Islet of Langerhans (tissue), 1 donor: ENCODE measurements around the gene SDCBP2.

Source experiments
- FAIRE-seq: peaks from one replicate; lab custom pipeline; 2011; peaks lifted over from hg19 to GRCh38; lab: Jason Lieb, UNC

Gene SDCBP2

DNA sequence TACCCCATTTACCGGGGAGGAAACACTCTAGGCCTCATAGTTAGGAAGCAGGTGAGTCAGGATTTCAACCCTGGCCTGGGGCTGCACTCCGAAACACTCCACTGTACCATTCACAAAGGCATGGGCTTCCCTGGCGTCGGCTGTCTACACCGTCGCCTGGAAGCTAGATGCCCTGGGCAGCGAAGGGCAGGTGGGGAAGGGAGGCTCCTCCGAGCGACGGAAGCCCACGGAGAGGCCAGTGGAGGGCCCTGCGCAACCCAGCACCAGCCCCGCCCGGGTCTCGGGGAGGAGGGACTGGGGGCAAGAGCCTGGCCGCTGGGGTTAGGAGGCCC lies 16.1 kb downstream of the SDCBP2 start:
- FAIRE-seq: no peak

DNA sequence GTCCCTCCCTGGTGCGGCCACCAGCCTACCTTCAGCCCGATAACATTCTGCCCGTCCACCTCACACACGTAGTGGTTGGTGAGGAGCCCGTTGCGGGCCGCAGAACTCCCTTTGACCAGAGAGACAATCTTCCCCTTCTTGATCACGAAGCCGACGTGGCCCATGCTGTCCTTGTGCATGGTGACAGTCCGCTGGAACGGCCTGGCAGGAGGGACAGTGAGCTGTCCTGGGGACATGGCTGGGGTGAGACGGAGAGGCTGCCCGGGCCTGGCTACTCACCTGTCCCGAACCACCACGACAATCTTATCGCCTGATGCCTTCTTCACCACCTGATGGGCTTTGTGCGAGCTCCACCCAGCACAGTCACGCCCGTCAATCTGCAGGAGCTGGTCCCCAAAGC lies 16.6 kb downstream of the SDCBP2 start:
- no peak for FAIRE-seq

DNA sequence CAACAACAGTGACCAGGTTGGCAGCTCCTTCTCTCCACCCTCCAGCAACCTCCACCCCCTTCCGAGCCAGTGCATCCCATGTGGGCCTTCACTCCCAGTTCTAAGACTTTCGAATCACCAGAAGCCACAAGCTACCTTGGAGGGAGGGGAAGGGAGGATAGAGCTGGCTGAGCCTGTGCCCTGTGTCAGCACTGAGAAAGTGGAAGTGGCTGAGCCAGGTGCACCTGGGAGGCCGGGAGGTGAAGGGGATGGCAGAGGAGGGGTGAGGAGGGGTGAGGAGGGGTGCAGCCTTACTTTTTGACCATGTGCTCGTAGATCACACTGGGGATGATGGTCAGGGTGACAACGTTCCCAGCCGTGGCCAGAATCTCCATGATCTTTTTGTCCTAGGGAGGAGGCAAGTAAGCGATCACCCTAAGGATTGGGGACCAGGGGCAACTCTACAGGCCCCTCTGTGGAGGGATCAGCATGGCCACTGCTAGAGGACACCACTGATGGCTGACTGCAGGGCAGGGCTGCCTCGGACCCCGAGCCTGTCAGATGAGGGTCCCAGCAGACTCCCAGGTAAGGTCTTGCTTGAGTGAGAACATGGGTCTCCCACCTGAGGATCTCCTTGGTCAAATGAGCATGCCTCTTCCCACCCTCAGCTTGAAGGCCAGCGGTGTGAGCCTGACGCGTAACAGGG lies 18.3 kb downstream of the SDCBP2 start:
- no peak for FAIRE-seq

DNA sequence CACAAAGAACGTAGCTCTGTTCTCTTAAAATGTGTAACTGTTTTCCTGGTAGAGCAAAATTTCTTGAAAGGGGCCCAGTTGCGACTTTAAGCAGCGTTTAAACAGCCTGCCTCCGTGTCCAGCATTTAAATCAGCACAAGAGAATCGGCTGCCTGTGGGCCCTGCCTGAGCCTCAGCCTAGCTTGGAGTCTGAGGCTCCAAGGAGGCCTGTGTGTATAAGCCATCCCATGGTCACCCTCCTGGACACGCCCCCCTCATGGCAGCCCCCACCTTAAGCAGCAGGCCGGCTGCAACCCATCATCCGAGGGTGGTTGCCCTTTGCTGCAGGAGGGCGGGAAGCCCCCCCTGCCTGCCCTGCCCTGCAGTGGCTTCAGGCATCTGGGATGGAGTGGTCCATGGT lies 18.9 kb downstream of the SDCBP2 start:
- FAIRE-seq: no peak

DNA sequence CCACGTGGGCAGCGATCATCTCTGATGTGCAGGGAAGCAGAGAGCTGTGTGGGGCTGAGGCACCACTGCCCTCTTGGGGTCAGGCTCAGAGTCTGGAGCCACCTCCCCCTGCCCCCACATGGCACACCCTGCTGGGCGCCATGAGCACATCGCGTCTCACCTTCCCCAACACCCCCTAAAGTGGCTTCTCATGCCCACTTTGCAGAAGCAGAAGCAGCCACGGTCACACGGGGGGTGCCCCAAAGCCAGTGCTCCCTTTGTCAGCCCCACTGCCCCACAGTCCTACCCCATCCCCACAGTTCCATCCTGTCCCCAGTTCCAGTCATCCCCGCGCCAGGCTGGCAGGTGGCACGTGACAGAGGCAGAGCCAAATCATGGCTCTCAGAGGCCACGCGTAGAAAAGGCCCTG lies 19.5 kb downstream of the SDCBP2 start:
- FAIRE-seq: no peak

DNA sequence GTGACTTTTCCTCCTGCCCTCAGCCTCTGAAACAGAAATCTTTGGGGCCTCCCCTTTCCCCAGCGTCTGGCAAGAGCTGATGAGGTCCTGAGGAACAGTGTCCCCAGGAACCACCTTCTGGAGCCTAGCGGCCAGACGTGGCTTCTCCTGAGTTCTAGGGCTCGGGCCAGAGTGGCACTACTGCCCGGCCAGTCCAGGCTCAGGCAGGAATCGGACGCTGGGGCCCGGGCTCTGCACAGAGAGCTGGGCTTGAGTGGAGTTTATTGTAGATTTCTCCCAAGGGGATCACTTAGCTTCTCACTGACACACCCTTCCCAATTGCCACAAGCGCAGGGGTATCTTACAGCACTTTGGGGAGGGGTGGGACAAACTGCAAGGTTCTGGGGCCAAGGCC lies 20.2 kb downstream of the SDCBP2 start:
- FAIRE-seq: no peak

DNA sequence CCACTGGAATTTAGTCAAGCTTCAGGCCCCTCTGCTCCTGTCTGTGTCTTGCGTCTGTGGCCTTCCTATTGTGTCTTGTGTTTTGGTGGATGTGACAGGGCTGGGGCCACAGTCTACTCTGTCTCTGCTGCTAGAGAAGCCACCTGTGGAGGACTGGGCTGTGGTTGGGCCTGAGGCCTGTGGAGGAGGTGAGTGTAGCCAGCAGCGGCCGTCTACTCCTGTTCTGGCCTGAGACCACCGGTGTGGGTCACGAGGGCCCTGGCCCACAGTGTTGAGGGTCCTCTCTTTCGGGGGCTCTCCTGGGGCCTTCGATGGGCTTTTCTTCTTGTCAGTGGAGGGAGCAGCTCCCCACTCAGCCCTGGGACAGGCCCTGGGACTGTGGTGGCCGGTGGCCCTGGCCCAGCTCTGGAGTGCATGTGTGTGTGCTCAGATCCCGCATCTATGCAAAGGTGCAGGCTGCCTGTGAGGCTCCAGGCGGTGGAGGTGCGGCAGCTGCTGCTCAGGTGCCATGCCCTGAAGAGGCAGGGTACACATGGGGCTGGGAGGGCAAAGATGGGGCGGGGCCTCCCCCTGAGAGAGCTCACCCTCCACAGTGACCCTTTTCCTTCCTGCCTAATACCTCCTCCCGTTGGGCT lies 20.8 kb downstream of the SDCBP2 start:
- FAIRE-seq: no peak

DNA sequence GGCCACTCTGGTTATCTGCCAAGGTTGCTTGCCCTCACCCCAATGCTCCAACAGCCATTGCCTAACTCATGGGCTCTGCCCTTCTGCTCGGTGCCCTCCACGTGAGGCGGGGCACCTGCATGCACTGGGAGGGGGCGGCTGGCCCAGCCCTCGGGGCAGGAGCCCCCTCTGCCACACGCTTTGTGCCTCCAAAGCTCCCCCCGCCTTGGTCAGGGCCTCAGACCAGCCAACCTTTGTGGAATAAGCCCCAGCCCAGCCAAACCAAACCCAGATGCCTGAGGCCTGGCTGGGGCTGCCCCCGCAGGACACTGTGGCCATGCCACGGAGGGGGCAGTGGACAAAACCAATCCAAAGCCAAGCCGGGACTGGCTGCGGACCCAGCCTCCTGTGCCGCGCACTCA lies 21.4 kb downstream of the SDCBP2 start:
- no peak for FAIRE-seq

DNA sequence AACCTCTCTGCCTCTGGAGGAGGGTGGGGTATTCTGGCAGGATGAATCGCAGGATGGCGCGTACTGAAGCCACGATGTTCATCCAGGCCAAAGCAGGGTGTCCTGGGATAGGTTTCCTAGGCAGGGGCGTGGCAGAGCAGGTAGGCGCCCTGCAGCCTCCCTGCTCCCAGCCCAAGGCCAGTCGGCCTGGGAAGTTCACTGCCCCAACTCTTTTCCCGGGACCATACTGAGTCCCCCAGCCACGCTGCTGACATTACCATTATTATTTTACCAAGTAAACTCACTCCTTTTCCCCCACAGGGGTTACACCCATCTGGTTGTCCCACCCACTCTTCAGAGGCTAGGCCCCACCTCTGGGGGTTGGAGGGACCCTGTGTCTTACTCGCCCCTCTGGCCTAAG lies 21.8 kb downstream of the SDCBP2 start:
- no peak for FAIRE-seq

DNA sequence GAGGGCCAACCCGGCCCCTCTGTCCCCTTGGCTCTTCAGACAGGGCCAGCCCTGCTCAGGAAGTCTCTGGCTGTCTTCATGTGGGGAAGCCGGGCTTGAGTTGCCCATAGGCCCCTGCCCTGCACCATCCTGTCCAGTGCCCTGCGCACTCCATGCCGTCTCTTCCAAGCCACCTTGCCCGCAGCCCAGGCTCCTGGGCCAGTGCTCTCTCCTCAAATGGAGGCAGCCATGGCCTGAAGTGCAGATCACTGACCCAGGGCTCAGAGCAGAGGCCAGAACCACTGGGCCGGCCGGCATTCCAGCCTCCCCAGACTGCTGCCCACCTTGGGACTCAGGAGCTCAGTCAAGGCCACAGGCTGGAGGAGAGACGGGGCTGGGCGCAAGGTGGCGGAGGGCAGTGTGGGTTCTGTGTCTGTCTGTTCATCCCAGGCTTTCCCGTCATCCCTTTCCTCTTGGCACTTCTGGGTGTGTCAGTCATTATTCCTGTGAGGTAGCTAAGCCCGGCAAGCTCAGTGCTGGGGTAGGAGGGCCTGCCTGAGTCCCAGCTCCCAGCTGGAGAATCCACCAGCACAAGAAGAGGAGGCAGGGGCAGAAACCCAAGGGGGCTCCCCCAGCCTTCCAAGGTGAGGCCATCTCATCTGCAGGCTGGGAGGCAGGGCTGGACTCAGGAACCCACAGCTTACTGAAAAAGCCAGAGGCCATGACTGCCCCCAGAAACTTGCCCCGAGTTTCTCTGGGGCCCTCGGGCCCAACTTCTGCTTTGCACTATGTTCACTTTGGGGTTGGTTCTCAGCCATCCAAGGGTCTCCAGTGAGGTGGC lies 22.4 kb downstream of the SDCBP2 start:
- no peak for FAIRE-seq

DNA sequence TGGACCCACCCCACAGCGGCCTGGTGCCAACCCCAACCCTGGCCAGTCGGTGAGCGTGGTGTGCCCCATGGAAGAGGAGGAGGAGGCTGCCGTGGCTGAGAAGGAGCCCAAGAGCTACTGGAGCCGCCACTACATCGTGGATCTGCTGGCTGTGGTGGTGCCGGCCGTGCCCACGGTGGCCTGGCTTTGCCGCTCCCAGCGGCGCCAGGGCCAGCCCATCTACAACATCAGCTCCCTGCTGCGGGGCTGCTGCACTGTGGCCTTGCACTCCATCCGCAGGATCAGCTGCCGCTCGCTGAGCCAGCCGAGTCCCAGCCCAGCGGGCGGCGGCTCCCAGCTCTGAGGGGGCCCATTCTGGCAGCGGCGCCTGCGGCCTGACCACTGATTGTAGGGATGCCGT lies 23.2 kb downstream of the SDCBP2 start:
- FAIRE-seq: no peak

DNA sequence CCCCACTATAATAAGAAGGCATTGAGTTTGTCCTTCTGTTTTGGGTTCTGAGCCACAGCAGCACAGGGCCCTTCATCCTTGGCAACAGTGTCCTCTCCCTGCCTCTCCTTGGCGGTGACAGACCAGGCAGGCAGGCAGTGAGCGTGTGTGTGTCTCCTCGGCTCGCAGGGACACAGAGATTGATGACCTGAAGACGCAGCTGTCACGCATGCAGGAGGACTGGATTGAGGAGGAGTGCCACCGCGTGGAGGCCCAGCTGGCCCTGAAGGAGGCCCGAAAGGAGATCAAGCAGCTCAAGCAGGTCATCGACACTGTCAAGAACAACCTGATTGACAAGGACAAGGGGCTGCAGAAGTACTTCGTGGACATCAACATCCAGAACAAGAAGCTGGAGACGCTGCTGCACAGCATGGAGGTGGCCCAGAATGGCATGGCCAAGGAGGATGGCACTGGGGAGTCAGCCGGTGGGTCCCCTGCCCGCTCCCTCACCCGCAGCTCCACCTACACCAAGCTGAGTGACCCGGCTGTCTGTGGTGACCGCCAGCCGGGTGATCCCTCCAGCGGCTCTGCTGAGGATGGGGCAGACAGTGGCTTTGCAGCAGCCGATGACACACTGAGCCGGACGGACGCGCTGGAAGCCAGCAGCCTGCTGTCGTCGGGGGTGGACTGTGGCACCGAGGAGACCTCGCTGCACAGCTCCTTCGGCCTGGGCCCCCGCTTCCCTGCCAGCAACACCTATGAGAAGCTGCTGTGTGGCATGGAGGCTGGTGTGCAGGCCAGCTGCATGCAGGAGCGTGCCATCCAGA lies 24.0 kb downstream of the SDCBP2 start:
- no peak for FAIRE-seq

DNA sequence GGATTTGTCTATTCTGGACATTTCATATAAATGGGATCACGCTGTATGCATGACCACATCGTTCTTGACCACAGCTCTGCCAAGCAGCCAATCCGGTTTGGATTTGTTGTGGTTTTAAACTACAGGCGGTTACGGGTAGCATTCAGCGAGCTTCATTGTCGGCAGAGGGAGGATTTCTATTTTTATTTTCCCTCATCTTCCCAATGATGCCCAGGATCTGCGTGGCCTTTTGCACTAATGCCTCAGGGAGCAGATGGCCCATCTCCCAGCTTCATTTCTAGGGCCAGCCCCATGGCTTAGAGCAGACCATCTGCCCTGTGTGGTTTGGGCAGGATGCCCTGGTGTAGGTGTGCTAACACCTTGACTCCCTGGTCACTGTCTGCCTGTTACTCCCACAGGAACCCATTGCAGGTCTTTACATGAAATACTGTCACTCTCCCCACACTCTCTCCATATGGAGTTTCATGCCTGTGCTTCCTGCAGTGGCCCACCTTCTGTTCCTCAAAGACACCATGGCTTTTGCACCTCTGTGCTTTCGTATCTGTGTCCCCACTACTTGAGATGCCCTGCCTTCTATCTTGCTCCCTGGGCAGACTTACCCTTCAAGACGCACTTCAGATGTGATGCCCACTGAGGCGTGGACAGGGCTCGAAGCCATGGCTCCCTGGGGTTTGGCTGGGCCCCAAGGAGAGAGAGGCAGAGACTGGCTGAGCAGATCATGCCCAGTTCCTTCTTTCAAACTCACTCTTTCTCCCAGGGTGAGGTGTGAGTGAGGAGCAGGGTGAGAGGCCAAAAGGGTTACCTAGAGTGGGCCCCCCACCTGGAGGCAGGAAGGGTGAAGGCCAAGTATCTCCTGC lies 26.0 kb downstream of the SDCBP2 start:
- no peak for FAIRE-seq

DNA sequence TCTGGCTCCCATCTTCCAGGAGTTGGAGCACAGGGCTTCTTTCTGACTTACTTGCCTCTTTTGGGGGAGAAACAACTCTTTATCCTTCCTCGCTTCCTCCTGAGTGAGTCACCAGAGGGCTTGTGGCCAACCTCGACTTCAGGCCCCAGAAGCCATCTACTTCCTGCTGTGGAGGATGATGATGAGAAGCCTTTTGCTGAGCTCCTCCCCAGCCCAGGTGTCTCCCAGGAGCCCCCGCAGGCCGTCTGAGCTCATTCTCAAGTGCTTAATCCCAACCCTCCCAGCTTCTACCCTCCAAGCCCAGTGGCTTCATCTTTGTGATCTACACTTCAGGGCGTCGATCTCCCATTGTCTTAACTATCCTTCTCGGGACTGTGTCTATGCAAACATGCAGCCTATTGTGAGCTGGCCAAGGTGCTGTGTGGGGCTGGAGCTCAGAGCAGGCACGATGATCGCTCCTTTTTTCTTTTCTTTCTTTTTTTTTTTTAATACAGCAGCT lies 27.9 kb downstream of the SDCBP2 start:
- no peak for FAIRE-seq

DNA sequence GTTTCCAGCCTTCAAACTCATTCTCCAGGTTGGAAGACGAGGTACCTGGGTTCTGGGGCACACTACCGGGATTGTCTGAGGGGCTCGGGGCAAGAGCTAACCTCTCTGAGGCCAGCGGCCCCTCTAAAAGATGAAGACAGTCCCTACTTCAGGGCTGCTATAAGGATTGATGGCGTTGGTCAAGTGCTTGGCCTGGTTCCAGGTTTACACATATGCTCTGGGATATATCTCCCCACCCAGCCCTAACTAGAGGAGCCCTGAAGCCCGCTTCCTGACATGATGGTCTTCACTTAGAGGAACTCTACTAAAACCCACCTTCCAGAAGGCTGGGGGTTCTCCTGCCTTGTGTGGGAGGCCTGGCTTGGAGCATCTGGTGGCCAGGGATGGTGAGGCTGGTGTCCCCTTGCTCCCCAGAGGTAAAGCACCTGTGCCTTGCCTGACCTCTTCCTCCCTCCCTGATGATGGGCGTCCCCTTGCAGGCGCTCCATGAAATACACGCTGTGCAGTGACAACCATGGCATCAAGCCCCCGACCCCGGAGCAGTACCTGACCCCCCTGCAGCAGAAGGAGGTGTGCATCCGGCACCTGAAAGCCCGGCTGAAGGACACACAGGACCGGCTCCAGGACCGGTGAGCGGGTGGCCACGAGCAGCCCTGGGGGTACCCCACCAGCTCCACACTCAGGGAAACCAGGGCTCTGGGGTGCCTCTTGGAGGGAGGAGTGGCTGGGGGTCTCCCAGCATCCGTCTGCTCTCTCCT lies 28.7 kb downstream of the SDCBP2 start:
- FAIRE-seq: no peak

DNA sequence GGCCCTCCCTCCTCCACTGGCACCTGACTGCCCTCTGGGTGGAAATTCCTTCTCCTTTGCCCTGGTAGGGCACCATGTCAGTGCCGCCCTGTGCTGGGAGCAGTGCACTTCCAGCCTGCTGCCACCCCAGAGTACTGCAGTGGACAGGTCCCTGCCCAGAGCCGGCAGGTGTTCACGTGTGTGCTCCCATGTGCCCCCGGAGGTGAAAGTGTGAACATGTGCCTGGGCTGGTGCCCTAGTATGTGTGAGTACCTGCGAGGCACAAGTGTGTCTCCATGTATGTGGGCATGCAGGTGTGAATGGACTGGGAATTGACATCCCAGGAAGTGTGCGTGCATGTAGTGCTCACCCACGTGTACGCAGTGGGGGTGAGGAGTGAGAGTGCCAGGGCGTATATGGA lies 29.4 kb downstream of the SDCBP2 start:
- FAIRE-seq: no peak

DNA sequence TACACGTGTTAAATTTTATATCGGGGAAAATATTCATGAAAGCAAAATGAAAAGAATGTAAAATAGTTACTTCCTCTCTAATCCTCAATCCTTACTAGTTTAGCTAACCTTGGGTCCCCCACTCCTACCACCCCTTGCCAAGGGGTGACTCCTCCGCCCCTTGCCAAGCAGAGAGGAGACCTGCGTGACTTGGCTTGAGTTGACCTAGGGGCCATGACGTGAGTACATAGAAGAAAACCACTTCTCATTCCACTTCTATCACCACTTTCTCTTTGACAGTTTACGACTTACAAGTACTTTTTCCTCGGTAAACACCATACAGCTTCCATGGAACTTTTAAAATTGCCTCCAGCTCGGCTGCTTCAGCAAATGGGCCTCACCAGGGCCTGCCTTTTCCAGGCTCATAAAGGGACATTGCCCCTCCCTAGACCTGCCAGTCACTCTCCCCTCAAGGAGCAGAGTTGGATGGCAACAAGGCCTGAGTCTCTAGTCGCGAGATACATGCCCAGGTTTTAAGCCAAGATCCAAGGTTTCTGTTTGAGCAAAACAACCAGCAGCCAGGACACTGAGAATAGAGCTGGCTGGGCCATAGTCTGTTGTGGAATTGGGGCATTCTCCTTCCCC lies 29.9 kb downstream of the SDCBP2 start:
- no peak for FAIRE-seq

DNA sequence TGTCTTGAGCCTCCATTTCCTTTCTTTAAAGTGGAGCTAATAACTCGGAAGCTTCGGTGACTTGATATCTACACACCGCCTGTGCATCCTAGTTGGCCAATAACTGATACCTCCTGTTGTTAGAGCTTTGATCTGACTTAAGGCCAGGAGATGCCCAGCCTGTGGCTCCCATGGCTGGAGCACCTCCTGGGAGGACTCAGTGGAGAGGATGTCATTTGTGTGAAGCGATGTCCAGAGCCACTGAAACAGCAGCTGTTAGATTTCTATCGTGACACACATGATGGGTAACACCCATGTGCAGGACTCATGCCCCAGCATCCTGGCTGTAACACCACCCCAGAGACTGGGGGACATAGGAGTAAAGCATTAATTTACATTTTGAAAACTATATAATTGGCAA lies 30.8 kb downstream of the SDCBP2 start:
- no peak for FAIRE-seq

DNA sequence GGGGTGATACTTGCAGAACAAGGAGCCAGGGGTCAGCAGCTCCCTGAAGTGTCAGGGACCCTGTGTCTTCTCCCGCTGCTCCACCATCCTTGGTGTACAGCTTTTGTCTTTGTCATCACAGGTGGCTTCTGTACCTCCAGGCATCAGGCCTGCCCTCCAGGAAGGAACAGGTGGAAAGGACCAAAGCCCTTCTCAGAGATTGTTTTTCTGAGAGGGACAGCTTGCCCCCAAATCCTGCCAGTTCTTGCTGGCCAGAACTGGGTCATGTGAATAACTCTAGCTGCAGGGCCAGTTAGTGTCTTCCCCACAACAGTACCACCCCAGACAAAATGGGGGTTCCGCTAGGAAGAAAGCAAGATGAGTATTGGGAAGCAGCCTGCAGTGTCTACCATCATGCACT lies 31.5 kb downstream of the SDCBP2 start:
- no peak for FAIRE-seq

DNA sequence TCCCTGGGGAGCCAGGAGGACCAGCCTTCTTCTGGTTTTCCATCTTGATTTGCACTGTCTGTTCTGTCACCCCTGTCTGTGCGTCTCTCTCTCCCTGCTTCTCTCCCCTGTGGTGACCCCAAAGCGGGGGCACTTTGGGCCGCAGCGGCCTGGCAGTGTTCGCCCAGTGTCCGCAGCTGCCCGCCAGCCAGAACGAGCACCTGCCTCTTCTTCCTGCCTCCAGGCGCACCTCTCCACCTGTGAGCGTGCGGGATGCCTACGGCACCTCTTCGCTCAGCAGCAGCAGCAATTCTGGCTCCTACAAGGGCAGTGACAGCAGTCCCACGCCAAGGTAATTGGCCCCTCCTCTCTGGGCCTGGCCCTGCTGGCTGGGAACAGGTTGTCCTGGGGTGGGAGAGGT lies 32.0 kb downstream of the SDCBP2 start:
- FAIRE-seq: no peak
